B cell (primary cell): ENCODE measurements around the gene GRIP2.

ENCODE experiments used
- CTCF ChIP-seq: fragments of 200-600 bp; IDR thresholded peaks from one replicate; pipeline ENCODE4 v1.8.0; 2022; ENCODE audit warnings: antibody characterized with exemption, mild to moderate bottlenecking
- EZH2 ChIP-seq: IDR thresholded peaks from 2 replicates; pipeline ENCODE4 v1.6.1; 2012; ENCODE audit warnings: borderline replicate concordance, low read depth, mild to moderate bottlenecking, moderate library complexity, low read length; ENCODE audit not compliant: insufficient read depth, poor library complexity, severe bottlenecking

- TF ChIP-seq CTCF (no peak), EZH2 (no peak)
These were observed 21.2 kb upstream of the GRIP2 start for GRCh38 chr3:14561051-14561960.
